Right cardiac atrium (tissue), 5 donors: ENCODE data around the gene PTPRN2. TPM values are rescaled to one million over a fixed set of nuclear protein-coding genes. Genes with fewer than 3 reads are reported as not detected.
A peak's percentile ranks its signal among the peaks of the same experiment; 100 is the strongest.

Experiments
- ATAC-seq, 2 donors: fragments of 200-7000 bp; cut with Tn5 transposase; one replicate each; pipeline versions ENCODE4 v1.8.0 to v1.9.1; 2020; ENCODE audit warnings: moderate library complexity in 2 of 2, mild to moderate bottlenecking in 1 of 2
- DNase-seq, 3 donors: peaks; one replicate each; pipeline ENCODE4 v3.0.0-alpha.2; 2020
- H3K27ac ChIP-seq: one replicate; pipeline ENCODE4 v1.5.1; 2013; ENCODE audit warnings: mild to moderate bottlenecking, low read length, control low read depth, moderate library complexity
- H3K27me3 ChIP-seq: one replicate; pipeline ENCODE4 v1.6.1; 2013; ENCODE audit not compliant: control insufficient read depth, insufficient read depth
- H3K4me1 ChIP-seq: one replicate; pipeline ENCODE4 v1.6.1; 2013; ENCODE audit warnings: low read length; ENCODE audit not compliant: control insufficient read depth, insufficient read depth
- H3K4me3 ChIP-seq: one replicate; pipeline ENCODE4 v1.5.1; 2013; ENCODE audit warnings: low read length, control low read depth
- H3K9me3 ChIP-seq: one replicate; pipeline ENCODE4 v1.6.1; 2013; ENCODE audit warnings: low read length; ENCODE audit not compliant: control insufficient read depth
- WGBS: extraction: QIAGEN DNeasy Blood & Tissue Kit; methylation state at CpG from one replicate; pipeline ENCODE4 v1.1.7; 2013; 5-methylcytosine and 5-hydroxymethylcytosine counted together
- intact Hi-C, 4 donors: fragments of 100-400 bp; cut with DNase I; formaldehyde crosslinking; loops; one replicate each; pipeline versions ENCODE4 v1.11.0 to v1.14.0; 2022 to 2023
- polyA plus RNA-seq: library from polyadenylated mRNA; stranded (reverse); fragments of 200-250 nt; gene quantifications from one replicate; pipeline ENCODE4 v1.2.3, GENCODE V29; 2013
- total RNA-seq, 4 donors: library from RNA; stranded (reverse); fragmentation: NEBNext Ultra II Directional; extraction: Animal tissue kit (Norgen Biotek cat#: 25700); gene quantifications; one replicate each; pipeline ENCODE4 v1.2.1, GENCODE V29; 2021
- donor health status: healthy with polysubstance abuse.
- donor health status: DM: no; HTN: yes; CAD: no.
- donor health status: DM: no; HTN: no; CAD: no.
- donor health status: DM: no; HTN: yes; CAD: no; lungs with severe emphysema.
- donor health status: DM: yes; HTN: yes; CAD: no.

Gene PTPRN2
- total and polyA plus RNA-seq, 5 donors = 1.5 to 3.9 (median 1.9) TPM

DNA sequence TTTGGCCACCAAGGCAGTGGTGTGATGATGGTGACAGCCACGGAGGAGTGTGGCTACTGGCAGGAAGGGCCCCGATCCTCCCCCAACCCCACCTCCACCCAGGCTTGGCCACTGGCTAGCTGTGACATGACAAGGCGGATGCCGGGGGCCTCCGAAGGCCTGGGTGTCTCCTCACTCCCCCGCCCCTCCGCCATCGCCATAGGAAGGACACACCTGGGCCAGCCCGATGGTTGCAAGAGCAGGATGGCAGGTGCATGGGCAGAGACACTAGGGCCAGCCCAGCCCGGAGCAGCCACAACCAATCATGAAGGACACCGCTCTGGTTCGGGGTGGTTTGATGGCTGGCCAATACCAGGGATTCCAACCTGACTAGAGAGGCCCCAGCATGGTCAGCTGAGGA, 81.0 kb downstream of the PTPRN2 start:
- Histone ChIP-seq H3K27me3 (no peaks in the 10 kb centered on the region), H3K4me3 (no peak overlapping the region), H3K4me1 (no peaks in the 10 kb centered on the region), H3K9me3 (peaks cover 4% of the 10 kb centered on the region), H3K27ac (no peak overlapping the region)
- intact Hi-C loops = no loop called here
- 97% methylated on average over 12 of the region's 12 CpGs for WGBS
- ATAC-seq (no peak), DNase-seq (no peak)

DNA sequence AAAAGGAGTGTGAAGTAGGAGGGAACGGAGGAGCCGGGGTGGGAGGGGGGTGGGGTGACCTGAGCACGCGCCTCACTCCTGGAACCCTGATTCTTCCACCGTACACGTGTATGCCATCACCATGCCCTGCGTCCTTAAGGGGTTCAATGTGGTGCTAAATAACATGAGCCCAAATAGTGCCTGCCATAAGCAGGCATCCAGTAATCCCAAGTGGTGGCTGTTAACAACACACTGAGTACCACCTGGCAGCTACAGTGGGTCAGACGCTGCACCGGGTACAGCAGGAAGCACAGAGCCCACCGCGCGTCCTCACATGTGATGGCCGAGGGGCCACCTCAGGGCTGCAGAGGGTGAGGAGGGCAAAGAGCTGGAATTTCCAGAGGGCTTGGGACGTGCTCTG, 81.9 kb downstream of the PTPRN2 start:
- no peaks in the 10 kb centered on the region for H3K27me3 ChIP-seq
- H3K4me3 ChIP-seq = no peak overlapping the region
- DNase-seq = no peak
- WGBS = 95% methylated on average over 14 of the region's 14 CpGs
- intact Hi-C loops = no loop called here
- H3K9me3 ChIP-seq = no peaks in the 10 kb centered on the region
- H3K4me1 ChIP-seq = no peaks in the 10 kb centered on the region
- ATAC-seq = peak in 1 of 2 donors; percentile 29
- H3K27ac ChIP-seq = no peak overlapping the region

DNA sequence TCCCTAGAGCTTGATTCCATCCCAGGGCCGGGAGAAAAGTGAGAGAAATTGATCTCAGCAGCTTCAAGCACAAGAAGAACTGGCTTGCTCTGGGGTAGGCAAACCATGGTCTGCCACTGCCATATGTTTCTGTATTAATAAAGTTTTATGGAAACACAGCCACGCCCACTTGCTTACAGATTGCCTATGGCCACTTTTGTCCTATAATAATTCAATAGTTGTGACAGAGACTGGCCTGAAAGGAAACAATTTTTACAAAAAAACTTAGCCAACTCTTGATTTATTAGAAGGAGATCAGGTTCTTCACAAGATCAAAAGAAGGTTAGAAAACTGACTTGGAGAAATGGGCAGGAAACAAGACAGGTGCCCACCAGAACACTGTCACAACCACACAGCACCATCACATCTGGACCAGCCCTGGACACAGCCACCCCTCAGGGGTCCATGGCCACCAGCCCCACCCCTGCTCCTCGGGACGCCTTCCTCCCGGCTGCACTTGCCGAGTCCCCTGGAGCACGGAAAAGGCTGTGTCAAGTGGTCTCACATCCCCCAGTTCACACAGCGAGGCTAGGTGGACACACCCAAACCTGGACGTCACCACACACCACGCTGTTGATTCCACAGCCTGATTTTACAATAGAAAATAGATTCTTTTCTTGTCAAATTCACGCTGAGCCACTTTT, 85.4 kb downstream of the PTPRN2 start:
- WGBS = 83% methylated on average over 11 of the region's 11 CpGs

DNA sequence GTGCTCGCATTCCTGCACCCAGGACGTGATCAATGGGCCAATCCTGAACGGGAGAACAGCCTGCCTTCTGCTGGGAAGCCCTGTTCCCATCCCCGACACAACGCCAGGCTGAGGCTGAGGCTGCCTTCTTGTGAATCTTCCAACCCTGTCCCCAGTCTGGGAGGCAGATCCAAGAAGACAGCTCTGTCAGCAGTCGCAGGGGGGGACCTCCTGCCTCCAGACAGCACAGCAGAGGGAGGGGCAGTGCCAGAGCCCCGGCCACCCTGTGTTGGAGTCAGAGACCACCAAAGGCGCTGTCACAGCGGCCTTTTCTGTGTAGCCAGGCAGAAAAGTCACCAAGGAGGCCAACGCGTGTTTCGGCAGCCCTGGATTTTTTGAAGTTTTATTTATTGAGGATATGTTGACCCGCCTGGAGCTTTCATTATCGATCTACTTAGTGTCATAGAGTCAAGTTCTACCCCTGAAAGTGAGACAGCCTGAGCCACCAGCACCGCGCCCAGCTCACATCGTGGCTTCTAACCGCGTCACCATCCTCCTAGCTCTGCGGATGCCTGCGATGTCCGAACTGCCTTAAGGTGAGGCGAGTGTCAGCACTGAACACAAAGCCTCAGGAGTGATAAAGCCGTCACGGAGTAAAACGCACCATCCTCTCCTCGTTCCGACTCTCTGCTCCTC, 86.1 kb downstream of the PTPRN2 start:
- no peak overlapping the region for H3K27ac ChIP-seq
- WGBS = 78% methylated on average over 28 of the region's 28 CpGs

More for the DNA sequence above, 85.4 kb downstream of the PTPRN2 start:
- no peak overlapping the region for H3K27ac ChIP-seq
- no peaks in the 10 kb centered on the region for H3K27me3 ChIP-seq
- DNase-seq = no peak
- H3K4me3 ChIP-seq = no peak overlapping the region
- no peak for ATAC-seq
- H3K4me1 ChIP-seq = no peaks in the 10 kb centered on the region
- intact Hi-C loops = no loop called here
- H3K9me3 ChIP-seq = no peaks in the 10 kb centered on the region

DNA sequence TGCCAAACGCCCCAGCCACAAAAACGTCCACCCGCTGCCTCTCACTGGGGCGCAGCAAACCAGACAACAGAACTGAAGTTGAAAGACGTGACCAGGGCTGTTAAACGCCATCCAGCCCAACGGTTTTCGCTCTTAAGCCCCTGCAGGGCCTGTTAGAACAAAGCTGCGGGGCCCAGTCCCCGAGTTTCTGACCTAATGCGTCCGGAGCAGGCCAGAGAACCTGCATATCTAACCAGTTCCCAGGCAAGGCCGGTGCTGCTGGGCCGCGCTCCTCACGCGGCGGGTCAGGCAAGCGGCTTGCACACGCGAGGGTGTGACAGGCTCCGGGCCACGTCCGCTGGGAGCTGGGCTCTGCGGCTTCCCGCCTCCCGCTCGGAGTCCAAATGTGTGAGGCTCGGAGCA, 87.0 kb downstream of the PTPRN2 start:
- no peaks in the 10 kb centered on the region for H3K9me3 ChIP-seq
- whole genome bisulfite sequencing = 53% methylated on average over 29 of the region's 29 CpGs
- no peaks in the 10 kb centered on the region for H3K27me3 ChIP-seq
- H3K4me3 ChIP-seq = no peak overlapping the region
- DNase-seq (peak in 1 of 3 donors; percentile 53), ATAC-seq (peak in 1 of 2 donors; percentile 52)
- H3K27ac ChIP-seq = no peak overlapping the region
- intact Hi-C loops = no loop called here
- H3K4me1 ChIP-seq = no peaks in the 10 kb centered on the region

More for the DNA sequence above, 86.1 kb downstream of the PTPRN2 start:
- no peak for DNase-seq
- Histone ChIP-seq H3K9me3 (no peaks in the 10 kb centered on the region), H3K4me1 (no peaks in the 10 kb centered on the region), H3K4me3 (no peak overlapping the region), H3K27me3 (no peaks in the 10 kb centered on the region)
- intact Hi-C loops = no loop called here
- ATAC-seq = no peak

DNA sequence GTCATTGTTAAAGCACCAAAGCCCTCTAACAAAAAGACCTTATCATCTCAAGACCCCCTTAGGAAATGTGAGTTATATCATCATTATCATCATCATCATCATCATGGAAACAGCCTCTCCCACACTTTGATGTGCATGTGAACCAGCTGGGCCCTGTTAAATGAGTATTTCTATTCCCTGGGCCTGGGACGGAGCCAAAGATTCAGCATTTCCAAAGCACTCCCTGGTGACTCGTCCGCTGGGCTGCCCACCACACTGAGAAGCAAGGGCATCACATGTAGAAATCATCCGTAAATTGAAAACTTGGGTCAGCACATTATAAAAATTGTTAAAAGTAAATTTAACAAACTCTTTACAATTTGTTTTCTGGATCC, 88.6 kb downstream of the PTPRN2 start:
- H3K4me1 ChIP-seq = no peaks in the 10 kb centered on the region
- ATAC-seq (no peak), DNase-seq (no peak)
- H3K9me3 ChIP-seq = no peaks in the 10 kb centered on the region
- 79% methylated on average over 4 of the region's 4 CpGs for WGBS
- intact Hi-C loops = no loop called here
- no peak overlapping the region for H3K4me3 ChIP-seq
- no peaks in the 10 kb centered on the region for H3K27me3 ChIP-seq
- H3K27ac ChIP-seq = no peak overlapping the region

DNA sequence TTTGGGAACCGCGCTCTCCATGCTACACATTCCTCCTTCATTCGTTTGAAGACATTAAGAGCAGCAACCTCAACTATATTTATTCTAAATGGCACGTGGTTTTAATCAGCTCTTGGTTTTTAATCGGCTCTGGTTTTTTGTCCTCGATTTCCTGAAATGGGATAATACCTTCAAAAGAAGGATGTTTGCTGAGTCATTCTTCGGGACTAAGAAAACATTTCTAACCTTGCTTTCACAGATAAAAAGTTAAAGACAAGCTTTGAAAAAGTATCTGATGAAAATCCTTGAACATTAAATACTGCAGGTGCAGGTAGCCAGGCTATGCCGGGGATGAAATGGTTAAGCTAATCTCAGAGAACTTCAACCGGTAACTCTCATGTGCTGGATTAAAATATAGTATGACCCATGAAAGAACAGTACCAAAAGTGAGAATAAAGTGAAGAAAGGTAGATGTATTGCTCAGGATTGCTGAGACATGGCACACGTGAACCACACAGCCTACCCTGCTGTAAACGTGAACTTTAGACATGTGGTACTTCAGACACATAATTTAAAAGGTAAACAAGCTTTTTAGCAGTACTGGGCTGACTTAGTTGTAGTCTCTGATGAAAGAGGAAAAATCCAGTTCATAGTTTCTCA, 89.1 kb downstream of the PTPRN2 start:
- no peaks in the 10 kb centered on the region for H3K27me3 ChIP-seq

DNA sequence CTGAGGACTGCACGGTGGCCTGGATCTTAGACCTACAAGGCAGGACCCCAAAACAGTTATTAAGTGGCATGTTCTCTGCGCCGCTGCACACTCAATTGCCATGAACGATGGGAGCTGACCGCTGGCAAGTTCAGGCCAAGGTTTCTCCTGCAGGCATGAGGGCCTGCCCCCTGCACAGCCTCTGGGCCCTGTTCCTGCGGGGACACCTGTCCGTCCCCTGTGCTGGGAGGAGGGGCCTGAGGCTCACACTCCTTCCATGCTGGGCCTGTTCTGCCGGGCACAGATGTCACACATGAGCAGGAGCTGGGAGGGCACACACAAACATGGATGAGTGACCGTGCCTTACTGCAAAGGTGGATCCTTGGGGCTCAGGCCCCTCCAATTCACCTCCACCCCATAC, 90.0 kb downstream of the PTPRN2 start:
- DNase-seq (no peak), ATAC-seq (no peak)
- Histone ChIP-seq H3K27me3 (no peaks in the 10 kb centered on the region), H3K4me3 (no peak overlapping the region), H3K4me1 (no peaks in the 10 kb centered on the region), H3K27ac (no peak overlapping the region), H3K9me3 (no peaks in the 10 kb centered on the region)
- 78% methylated on average over 9 of the region's 9 CpGs for WGBS
- intact Hi-C loops = no loop called here

More for the DNA sequence above, 89.1 kb downstream of the PTPRN2 start:
- no peaks in the 10 kb centered on the region for H3K4me1 ChIP-seq
- WGBS = 65% methylated on average over 11 of the region's 11 CpGs
- intact Hi-C loops = no loop called here
- DNase-seq (no peak), ATAC-seq (no peak)
- no peaks in the 10 kb centered on the region for H3K9me3 ChIP-seq
- H3K27ac ChIP-seq = no peak overlapping the region
- no peak overlapping the region for H3K4me3 ChIP-seq

DNA sequence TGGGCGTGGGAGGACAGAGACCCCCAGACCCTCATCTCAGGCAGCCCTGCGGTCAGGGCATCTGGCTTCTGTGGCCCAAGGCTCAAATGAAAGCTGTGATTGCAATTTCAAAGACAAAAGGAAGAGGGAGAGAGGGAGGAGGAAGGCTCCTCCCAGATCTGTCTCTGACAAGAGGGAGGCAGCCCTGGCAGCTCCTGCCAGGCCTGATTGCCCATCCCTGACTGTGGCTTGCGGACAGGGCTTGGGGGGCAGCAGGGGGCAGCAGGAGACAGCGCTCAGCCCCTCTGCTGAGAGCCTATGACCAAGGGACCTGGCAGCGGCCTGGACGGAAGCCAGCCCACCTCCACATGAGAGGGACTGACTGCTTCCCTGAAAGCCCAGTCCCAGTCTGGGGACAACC, 91.8 kb downstream of the PTPRN2 start:
- DNase-seq = no peak
- H3K27me3 ChIP-seq = no peaks in the 10 kb centered on the region
- H3K27ac ChIP-seq = no peak overlapping the region
- no peaks in the 10 kb centered on the region for H3K4me1 ChIP-seq
- ATAC-seq = no peak
- H3K4me3 ChIP-seq = no peak overlapping the region
- 10% methylated on average over 6 of the region's 6 CpGs for WGBS
- intact Hi-C loops = no loop called here
- H3K9me3 ChIP-seq = no peaks in the 10 kb centered on the region

DNA sequence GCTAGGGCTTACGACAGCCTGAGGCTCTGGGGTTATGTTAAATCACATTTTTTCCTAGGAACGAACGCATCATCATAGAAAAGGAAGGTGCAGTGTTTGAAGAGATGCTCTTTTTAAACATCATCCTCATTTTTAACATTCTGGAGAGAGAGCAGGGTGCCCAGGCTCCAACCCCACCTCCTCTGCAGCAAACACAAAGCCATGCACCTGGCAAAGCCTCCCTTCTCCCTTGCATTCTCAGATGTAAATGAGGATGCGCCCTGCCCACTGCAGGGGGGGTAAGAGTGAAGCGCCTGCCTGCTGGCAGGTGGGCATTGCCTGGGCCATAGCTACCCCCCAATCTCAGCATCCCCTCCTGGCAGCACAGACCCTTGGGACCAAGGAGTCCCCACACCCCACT, 92.4 kb downstream of the PTPRN2 start:
- ATAC-seq (no peak), DNase-seq (no peak)
- Histone ChIP-seq H3K4me1 (no peaks in the 10 kb centered on the region), H3K27ac (no peak overlapping the region), H3K4me3 (no peak overlapping the region), H3K9me3 (no peaks in the 10 kb centered on the region), H3K27me3 (no peaks in the 10 kb centered on the region)
- intact Hi-C loops = no loop called here
- 31% methylated on average over 5 of the region's 5 CpGs for WGBS

DNA sequence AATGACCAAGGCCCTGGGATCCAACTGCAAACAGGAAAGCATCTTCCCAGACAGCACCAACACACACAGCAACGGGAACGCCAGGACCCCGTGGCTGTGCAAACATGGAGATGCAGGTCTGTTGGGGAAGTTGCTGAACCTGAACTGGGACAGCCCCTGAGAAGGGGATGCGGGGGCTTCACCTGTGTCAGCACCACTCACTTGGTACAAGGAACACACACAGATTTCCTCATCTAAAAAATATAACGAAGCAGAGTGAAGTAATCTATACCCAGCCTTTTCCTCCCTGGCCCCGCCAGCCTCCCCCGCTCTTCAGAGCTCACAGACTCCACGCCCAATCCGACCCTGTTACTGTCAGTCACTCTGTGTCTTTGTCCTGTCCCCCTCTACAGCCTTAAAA, 93.0 kb downstream of the PTPRN2 start:
- Histone ChIP-seq H3K27ac (no peak overlapping the region), H3K9me3 (no peaks in the 10 kb centered on the region), H3K4me3 (no peak overlapping the region), H3K4me1 (no peaks in the 10 kb centered on the region), H3K27me3 (no peaks in the 10 kb centered on the region)
- ATAC-seq (no peak), DNase-seq (no peak)
- 51% methylated on average over 9 of the region's 9 CpGs for WGBS
- intact Hi-C loops = no loop called here
